Fibroblast of lung (primary cell): ENCODE measurements around the gene DDR2.

Experiments used
- CTCF ChIP-seq, 2 donors: IDR thresholded peaks in 1 of 2; conservative IDR thresholded peaks in 1 of 2; 1 replicate in 1 of 2; 2 replicates in 1 of 2; pipeline ENCODE4 v1.5.1; 2011 to 2012; ENCODE audit warnings: low read length in 2 of 2, control low read depth in 1 of 2, inconsistent platforms in 1 of 2, low read depth in 1 of 2, mild to moderate bottlenecking in 1 of 2
- EZH2 ChIP-seq: IDR thresholded peaks from 2 replicates; pipeline ENCODE4 v1.5.1; 2012; ENCODE audit warnings: low read length, control low read depth, mild to moderate bottlenecking; ENCODE audit errors: missing control alignments

- TF ChIP-seq CTCF (conservative IDR thresholded peaks at IDR 0.05 in 1 of 2, IDR thresholded peaks at IDR 0.05 in 1 of 2; ENCODE audit: low read depth in 1 of 2, low read length in 2 of 2) (no peak), EZH2 (no peak)
Measured at GRCh38 chr1:162596514-162597170, 35.6 kb upstream of the DDR2 start.
